Common myeloid progenitor, CD34-positive (primary cell): ENCODE data around the gene PTH2.

ENCODE experiments used
- CTCF ChIA-PET: fragments of 350-600 bp; sonication (Branson Sonifier 250); formaldehyde crosslinking; loops from one replicate; lab custom pipeline; 2021; ENCODE audit warnings: antibody characterized with exemption; lab: Charles Lee
- POLR2A ChIA-PET: fragments of 350-600 bp; sonication (Branson Sonifier 250); formaldehyde crosslinking; loops from one replicate; lab custom pipeline; 2021; ENCODE audit warnings: antibody characterized with exemption; lab: Charles Lee
- DNase-seq, 3 donors: peaks; one replicate each; pipeline versions ENCODE4 v3.0.0 to v3.0.0-alpha.2; 2013
- H3K27ac ChIP-seq, 2 experiments: 1 replicate in 1 of 2; 2 replicates in 1 of 2; pipeline ENCODE4 v1.7.0; 2013; ENCODE audit warnings: inconsistent platforms in 2 of 2, low read length in 2 of 2, mild to moderate bottlenecking in 2 of 2, low read depth in 1 of 2, moderate library complexity in 1 of 2; ENCODE audit not compliant: severe bottlenecking in 2 of 2, insufficient read depth in 1 of 2, poor library complexity in 1 of 2
- H3K27me3 ChIP-seq, 5 experiments: replicated peaks in 2 of 5; 1 replicate in 3 of 5; 2 replicates in 2 of 5; pipeline versions ENCODE4 v1.6.1 to v1.7.0; 2013; ENCODE audit warnings: low read length in 4 of 5, mild to moderate bottlenecking in 2 of 5, moderate library complexity in 2 of 5, inconsistent platforms in 1 of 5; ENCODE audit not compliant: insufficient read depth in 5 of 5, control insufficient read depth in 4 of 5
- H3K36me3 ChIP-seq, 4 experiments: 1 replicate in 2 of 4; 2 replicates in 2 of 4; pipeline versions ENCODE4 v1.6.1 to v1.7.0; 2013; ENCODE audit warnings: low read length in 3 of 4, control low read depth in 1 of 4, mild to moderate bottlenecking in 1 of 4; ENCODE audit not compliant: control insufficient read depth in 4 of 4, insufficient read depth in 4 of 4
- H3K4me1 ChIP-seq, 4 experiments: 1 replicate in 3 of 4; 2 replicates in 1 of 4; pipeline versions ENCODE4 v1.6.1 to v1.7.1; 2013; ENCODE audit warnings: low read length in 3 of 4, mild to moderate bottlenecking in 3 of 4, control low read depth in 1 of 4, inconsistent platforms in 1 of 4, moderate library complexity in 1 of 4; ENCODE audit not compliant: control insufficient read depth in 4 of 4, insufficient read depth in 4 of 4; ENCODE audit errors: control extremely low read depth in 1 of 4
- H3K4me3 ChIP-seq, 7 experiments: 1 replicate in 4 of 7; 2 replicates in 3 of 7; pipeline versions ENCODE4 v1.5.1 to v1.7.0; 2013; ENCODE audit warnings: mild to moderate bottlenecking in 7 of 7, low read length in 6 of 7, moderate library complexity in 6 of 7, inconsistent platforms in 2 of 7, low read depth in 2 of 7, control low read depth in 1 of 7; ENCODE audit not compliant: insufficient read depth in 4 of 7, control insufficient read depth in 1 of 7; ENCODE audit errors: extremely low read depth in 1 of 7
- H3K9me3 ChIP-seq, 5 experiments: 1 replicate in 4 of 5; 2 replicates in 1 of 5; pipeline versions ENCODE4 v1.6.1 to v1.7.1; 2013; ENCODE audit warnings: low read length in 4 of 5, mild to moderate bottlenecking in 2 of 5, inconsistent platforms in 1 of 5, low read depth in 1 of 5, moderate library complexity in 1 of 5; ENCODE audit not compliant: control insufficient read depth in 4 of 5, insufficient read depth in 2 of 5; ENCODE audit errors: control extremely low read depth in 1 of 5
- WGBS: methylation state at CpG from one replicate; pipeline ENCODE4 v1.1.5; 2013; ENCODE audit not compliant: insufficient coverage; 5-methylcytosine and 5-hydroxymethylcytosine counted together

Gene PTH2

GRCh38 chr19:49458567-49458903, 35.3 kb upstream of the PTH2 start:
- Histone ChIP-seq H3K27me3 (no peaks in the 10 kb centered on the region), H3K4me1 (peaks cover 0 to 11% (median 10%) of the 10 kb centered on the region in 4 experiments), H3K4me3 (no peak overlapping the region), H3K9me3 (no peaks in the 10 kb centered on the region), H3K27ac (no peak overlapping the region), H3K36me3 (peaks cover 2 to 35% (median 18%) of the 10 kb centered on the region in 4 experiments)
- ChIA-PET POLR2A (interaction anchor here (0.7 to 1.2 kb wide), 3 partner anchors 12 to 1039 kb away, joined by 3 read pairs; no protein-coding TSS in a partner anchor), CTCF (interaction anchor here (0.7 to 1.9 kb wide), 4 partner anchors 8 to 12 kb away, joined by 3 to 10 read pairs (median 4); no protein-coding TSS in a partner anchor)
- 96% methylated on average over 3 of the region's 5 CpGs for WGBS
- DNase-seq: no peak

GRCh38 chr19:49456326-49456725, 33.1 kb upstream of the PTH2 start:
- WGBS: 100% methylated on average over 5 of the region's 5 CpGs

GRCh38 chr19:49455773-49456172, 32.5 kb upstream of the PTH2 start:
- no peak overlapping the region for H3K4me3 ChIP-seq
- CTCF ChIA-PET: interaction anchor here (1.1 to 3.0 kb wide), 3 partner anchors 10 to 18 kb away, joined by 3 to 9 read pairs (median 5); partner anchors contain the start of gene FLT3LG
- DNase-seq: no peak
- peaks cover 0 to 22% (median 17%) of the 10 kb centered on the region in 4 experiments for H3K4me1 ChIP-seq
- H3K27me3 ChIP-seq: no peaks in the 10 kb centered on the region
- no peak overlapping the region for H3K27ac ChIP-seq
- 100% methylated on average over 4 of the region's 5 CpGs for WGBS
- no peaks in the 10 kb centered on the region for H3K9me3 ChIP-seq
- POLR2A ChIA-PET: no interaction called here
- H3K36me3 ChIP-seq: peaks cover 2 to 25% (median 16%) of the 10 kb centered on the region in 4 experiments

More at GRCh38 chr19:49456326-49456725, 33.1 kb upstream of the PTH2 start:
- peaks cover 0 to 20% (median 13%) of the 10 kb centered on the region in 4 experiments for H3K4me1 ChIP-seq
- no peaks in the 10 kb centered on the region for H3K27me3 ChIP-seq
- no peak overlapping the region for H3K27ac ChIP-seq
- H3K36me3 ChIP-seq: peaks cover 2 to 26% (median 16%) of the 10 kb centered on the region in 4 experiments
- no peak for DNase-seq
- ChIA-PET CTCF (interaction anchor here (1.1 to 3.0 kb wide), 3 partner anchors 9 to 17 kb away, joined by 3 to 9 read pairs (median 5); partner anchors contain the start of gene FLT3LG), POLR2A (no interaction called here)
- no peaks in the 10 kb centered on the region for H3K9me3 ChIP-seq
- H3K4me3 ChIP-seq: no peak overlapping the region

GRCh38 chr19:49453757-49454240, 30.6 kb upstream of the PTH2 start:
- peak overlapping the region; percentile 50 to 100 (median 82) for H3K4me3 ChIP-seq
- H3K27ac ChIP-seq: peak overlapping the region; percentile 96 to 99
- H3K4me1 ChIP-seq: peaks cover 0 to 29% (median 22%) of the 10 kb centered on the region in 4 experiments
- ChIA-PET CTCF (interaction anchor here (0.6 to 5.1 kb wide), 6 partner anchors 16 to 177 kb away, joined by 3 to 23 read pairs (median 4); partner anchors contain the start of gene FLT3LG), POLR2A (interaction anchor here (1.7 kb wide), 1 partner anchor 16 kb away, joined by 9 read pairs; no protein-coding TSS in a partner anchor)
- H3K9me3 ChIP-seq: no peaks in the 10 kb centered on the region
- WGBS: 0% methylated on average over 1 of the region's 10 CpGs
- peak; percentile 39 to 56 (median 54) for DNase-seq
- H3K27me3 ChIP-seq: no peaks in the 10 kb centered on the region
- peaks cover 2 to 20% (median 14%) of the 10 kb centered on the region in 4 experiments for H3K36me3 ChIP-seq

- Histone ChIP-seq H3K4me3 (peak within 1 kb of the TSS; percentile 50 to 100 (median 88)), H3K36me3 (peaks cover 0 to 26% (median 15%) of the 10 kb centered on the region in 4 experiments), H3K27me3 (no peaks in the 10 kb centered on the region), H3K9me3 (no peaks in the 10 kb centered on the region), H3K4me1 (peaks cover 0 to 29% (median 22%) of the 10 kb centered on the region in 4 experiments), H3K27ac (peak within 1 kb of the TSS; percentile 96 to 99)
- CTCF ChIA-PET: interaction anchor here (0.6 to 5.1 kb wide), 6 partner anchors 17 to 178 kb away, joined by 3 to 23 read pairs (median 4); partner anchors contain the start of gene FLT3LG
- POLR2A ChIA-PET: interaction anchor here (0.5 to 1.7 kb wide), 5 partner anchors 17 to 137 kb away, joined by 3 to 9 read pairs (median 5); partner anchors contain the start of genes CD37 and FLT3LG
- peak; percentile 97 to 99 (median 99) for DNase-seq
- WGBS: 0% methylated on average over 65 of the region's 66 CpGs
Measured at GRCh38 chr19:49453013-49453756, 29.9 kb upstream of the PTH2 start, which contains the start of gene ALDH16A1. TSS of gene ALDH16A1 (plus strand) at chr19:49453225. CDS start at chr19:49453332, 107 bp downstream.

GRCh38 chr19:49451430-49452181, 28.4 kb upstream of the PTH2 start, which contains the start of gene PIH1D1:
TSS of gene PIH1D1 (minus strand) at chr19:49451814. CDS start at chr19:49451574, 240 bp downstream.
- H3K27me3 ChIP-seq: no peaks in the 10 kb centered on the region
- peak within 1 kb of the TSS; percentile 71 to 100 (median 89) for H3K4me3 ChIP-seq
- H3K9me3 ChIP-seq: no peaks in the 10 kb centered on the region
- peaks cover 0 to 41% (median 25%) of the 10 kb centered on the region in 4 experiments for H3K36me3 ChIP-seq
- peak; percentile 98 to 99 (median 99) for DNase-seq
- 0% methylated on average over 37 of the region's 42 CpGs for WGBS
- peaks cover 0 to 29% (median 22%) of the 10 kb centered on the region in 4 experiments for H3K4me1 ChIP-seq
- ChIA-PET CTCF (interaction anchor here (0.7 to 5.1 kb wide), 7 partner anchors 18 to 131 kb away, joined by 3 to 23 read pairs (median 4); partner anchors contain the start of gene FLT3LG), POLR2A (interaction anchor here (0.6 to 1.6 kb wide), 3 partner anchors 15 to 117 kb away, joined by 4 to 5 read pairs (median 4); partner anchors contain the start of gene CD37)
- H3K27ac ChIP-seq: peak within 1 kb of the TSS; percentile 96 to 99
